Measurements from ENCODE around the gene TEX26.

Gene TEX26

GRCh38 chr13:30976025-30976424 lies 43.6 kb downstream of the TEX26 start:
- no peak for DNase-seq (ENCODE audit: low read depth)

DNA sequence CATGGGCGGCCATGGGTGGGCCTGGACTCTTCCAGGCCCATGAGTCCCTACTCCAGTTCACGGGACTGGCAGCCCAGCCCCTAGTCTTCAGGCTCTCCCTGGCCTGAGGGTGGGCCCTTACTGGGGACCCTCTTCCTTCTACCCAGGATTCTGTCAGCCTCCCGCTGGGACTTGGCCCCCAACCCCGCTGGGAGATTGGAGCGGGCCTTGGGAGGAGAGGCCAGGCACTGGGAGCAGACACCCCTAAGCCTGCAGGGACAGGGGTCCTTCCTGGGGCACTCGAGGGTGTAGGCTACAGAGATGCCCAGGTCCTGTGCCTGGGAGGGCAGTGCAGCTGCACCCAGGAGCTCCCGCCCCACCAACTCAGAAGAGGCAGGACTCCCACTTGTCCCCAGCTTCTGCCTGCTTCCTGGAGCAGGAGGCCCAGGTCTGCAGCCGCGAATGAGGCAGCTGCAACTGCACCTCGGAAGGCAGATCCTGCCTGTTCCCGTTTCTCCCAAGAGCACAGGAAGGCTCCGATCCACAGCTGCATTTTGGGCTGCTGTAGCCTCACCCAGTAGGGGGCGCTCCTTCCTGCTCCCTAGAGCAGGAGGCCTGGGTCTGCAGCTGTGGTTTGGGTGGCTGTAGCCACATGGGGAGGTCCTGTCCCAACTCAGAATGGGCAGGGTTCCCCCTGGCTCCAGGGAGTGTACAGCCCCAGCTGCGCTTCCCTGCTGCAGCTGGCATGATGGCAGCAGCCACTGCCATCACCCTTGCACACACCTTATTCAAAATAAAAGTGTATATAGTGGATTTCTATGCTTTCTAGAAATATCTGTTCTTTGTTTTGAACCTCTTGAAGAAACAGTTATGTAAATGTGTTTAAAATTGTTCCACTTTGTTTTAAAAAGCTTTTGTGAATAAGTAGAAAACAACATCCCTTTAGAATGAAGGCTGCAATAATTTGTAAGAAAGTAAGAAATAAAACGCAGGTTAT lies 46.8 kb downstream of the TEX26 start:
- peak; percentile 11 for DNase-seq (ENCODE audit: low read depth)

DNA sequence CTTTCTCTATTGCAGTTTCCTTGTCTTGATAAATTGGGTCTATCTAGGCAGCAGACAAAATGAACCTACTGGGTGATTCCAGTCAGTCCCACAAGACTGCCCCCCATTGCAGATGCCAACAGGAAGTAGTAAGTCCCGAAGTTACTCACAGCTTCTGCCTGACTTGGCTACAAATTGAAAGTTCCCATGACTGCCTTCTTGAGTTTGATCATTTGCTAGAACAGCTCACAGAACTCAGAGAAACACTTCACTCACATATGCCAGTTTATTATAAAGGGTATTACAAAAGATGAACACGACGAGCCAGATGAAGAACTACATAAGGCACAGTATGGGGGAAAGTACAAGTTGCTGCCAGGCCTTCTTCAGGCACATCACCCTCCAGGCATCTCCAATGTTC lies 50.0 kb downstream of the TEX26 start:
- DNase-seq (ENCODE audit: low read depth) = no peak

GRCh38 chr13:30982906-30983305 lies 50.5 kb downstream of the TEX26 start:
- DNase-seq (ENCODE audit: low read depth) = no peak

GRCh38 chr13:30983431-30983830 lies 51.0 kb downstream of the TEX26 start:
- DNase-seq (ENCODE audit: low read depth) = no peak

- no peak for DNase-seq (ENCODE audit: low read depth)
These were observed 52.2 kb downstream of the TEX26 start for GRCh38 chr13:30984620-30985019.

- no peak for DNase-seq (ENCODE audit: low read depth)
These were observed 53.3 kb downstream of the TEX26 start for GRCh38 chr13:30985637-30986205.

DNA sequence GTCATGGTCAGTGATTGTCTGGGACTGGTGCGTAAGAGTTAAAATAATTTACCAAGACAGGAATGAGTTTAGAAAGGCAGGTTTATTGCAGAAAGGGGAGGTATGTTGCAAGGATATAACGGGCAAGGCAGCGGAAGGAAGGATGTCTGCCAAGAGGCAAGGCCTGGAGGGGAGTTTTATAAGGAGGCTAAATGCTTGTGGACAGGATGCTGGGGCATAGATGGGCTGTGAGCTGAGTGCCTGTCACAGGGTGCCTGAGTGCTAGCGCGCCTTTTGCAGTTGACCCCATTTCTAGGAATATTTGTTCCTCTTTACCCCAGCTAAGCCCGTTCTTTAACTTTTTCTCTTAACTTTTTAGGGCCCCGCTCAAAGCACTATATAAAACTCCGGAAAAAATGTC lies 58.7 kb downstream of the TEX26 start:
- no peak for DNase-seq (ENCODE audit: low read depth)

DNA sequence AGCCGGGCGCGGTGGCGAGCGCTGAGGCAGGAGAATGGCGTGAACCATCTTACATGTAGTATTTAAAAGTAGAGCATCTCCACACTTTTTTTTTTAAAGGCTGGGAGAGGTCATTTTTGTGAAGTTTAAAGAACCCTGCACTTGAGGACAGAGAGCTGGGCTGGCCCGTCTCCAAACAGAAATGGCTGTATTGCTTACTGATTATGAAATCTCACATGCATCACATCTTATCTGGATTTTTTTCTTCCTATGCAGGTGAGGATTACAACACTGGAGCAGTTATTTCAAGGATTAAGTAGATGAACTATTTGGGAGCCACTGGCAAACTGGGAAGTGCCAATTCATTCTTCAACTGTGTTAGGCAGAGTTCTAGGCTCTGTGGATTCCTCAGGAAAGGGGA lies 59.5 kb downstream of the TEX26 start:
- DNase-seq (ENCODE audit: low read depth) = no peak

DNA sequence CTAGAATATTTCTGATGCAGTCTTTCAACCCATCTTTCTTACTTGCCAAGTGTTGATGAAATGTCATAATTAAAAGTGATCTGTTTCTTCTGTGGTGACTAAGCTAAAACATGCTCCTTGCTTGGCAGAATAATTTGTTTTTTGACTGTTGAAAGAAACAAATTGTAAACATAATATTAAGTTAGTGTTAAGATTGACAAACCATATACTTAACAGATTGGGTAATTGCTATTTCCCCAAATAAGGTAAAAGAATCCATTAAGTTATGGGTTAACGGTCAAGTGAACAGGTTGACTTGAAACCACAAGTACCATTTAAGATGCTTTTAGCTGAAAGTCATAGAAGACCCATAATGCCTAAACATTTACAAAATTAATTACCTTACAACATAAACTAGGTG lies 62.9 kb downstream of the TEX26 start:
- DNase-seq (ENCODE audit: low read depth) = no peak

DNA sequence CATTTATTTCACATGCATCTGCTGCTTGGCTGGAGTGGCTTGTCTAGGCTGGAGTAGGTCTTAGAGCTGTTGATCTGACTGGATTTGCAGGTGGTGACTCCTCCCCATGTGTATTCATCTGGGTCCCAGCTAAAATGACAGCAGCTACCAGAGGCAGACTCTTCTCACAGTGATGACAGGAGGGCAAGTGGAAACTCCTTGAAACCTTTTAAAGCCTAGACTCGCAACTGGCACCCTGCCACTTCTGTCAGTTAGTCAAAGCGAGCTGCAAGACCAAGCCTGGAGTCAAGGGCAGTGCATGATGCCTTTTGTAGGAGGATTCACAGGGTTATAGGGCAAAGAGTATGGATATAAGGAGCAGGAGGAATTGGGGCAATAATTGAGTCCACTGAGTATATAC lies 65.2 kb downstream of the TEX26 start:
- DNase-seq (ENCODE audit: low read depth) = no peak

DNA sequence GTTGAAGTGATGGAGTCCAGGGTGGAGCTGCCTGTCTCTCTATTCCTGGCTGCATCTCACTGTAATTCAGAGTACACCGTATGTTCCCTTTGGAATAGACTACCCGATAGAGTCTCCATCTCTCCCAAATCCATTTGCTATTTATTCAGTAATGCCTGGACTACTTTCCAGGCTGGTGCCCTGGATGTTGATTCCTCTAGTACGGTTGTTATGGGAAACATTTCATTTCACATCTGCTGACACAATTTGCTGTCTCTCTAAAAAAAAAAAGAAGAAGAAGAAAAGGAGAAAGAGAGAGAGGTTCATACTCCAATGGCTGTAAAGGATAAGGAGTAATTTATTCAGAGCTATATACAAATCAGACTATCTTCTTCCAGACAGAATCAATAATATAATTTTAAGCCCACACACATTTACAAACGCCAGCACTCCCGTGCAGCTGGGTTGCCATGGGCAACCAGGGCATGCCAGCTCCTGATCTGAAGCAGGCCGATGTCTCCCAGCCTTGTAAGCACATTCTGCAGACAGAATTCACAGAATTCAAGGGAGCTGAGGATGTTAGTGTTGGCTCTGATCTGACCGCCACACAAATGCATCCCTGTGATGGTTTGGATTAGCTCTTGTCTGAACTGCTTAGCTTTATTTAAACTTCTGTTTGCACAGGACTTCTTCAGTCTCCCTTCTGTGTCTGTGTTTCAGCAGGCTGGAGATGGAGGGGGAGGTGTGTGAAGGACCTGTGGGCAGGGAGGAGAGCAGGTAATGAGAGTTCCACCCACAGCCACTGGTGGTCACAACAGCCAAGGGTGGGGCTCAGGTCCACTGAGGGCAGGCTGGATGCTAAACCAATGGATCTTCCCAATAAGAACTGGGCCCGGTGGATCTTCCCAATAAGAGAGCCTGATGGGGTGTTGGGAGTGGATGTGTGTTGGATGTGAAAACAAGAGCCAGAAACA lies 66.0 kb downstream of the TEX26 start:
- DNase-seq (ENCODE audit: low read depth) = no peak

DNA sequence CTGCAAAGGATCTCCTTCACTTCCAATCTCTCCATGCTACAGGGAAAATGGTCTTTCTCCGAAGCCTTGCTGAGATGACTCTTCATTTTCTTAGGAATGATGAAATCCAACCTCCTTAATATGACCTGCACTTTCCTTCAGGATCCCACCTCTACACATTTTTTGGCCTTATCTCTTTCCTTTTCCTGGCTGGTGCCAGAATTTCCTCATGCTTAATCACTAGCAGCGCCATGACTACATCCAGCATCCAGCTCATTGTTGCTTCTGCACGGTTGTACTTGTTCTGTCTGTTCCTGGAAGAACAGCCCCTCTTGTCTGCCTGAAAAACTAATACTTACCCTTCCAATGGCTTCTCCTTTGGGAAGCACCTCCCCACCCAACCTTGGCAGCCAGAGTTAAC lies 68.4 kb downstream of the TEX26 start:
- no peak for DNase-seq (ENCODE audit: low read depth)

DNA sequence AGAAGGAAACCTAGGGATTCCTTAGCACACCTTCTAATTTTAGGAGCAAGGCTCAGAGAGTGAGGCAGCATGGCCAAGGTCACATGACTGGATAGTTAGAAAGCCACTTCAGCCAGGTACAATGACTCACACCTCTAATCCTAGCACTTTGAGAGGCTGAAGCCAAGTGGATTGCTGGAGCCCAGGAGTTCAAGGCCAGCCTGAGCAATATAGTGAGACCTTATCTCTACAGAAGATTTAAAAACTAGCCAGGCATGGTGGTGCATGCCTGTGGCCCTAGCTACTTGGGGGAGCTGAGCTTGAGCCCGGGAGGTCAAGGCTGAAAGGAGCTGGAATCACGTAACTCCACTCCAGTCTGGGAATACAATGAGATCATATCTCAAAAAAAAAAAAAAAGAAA lies 69.2 kb downstream of the TEX26 start:
- no peak for DNase-seq (ENCODE audit: low read depth)

- DNase-seq (ENCODE audit: low read depth) = no peak
These were observed 72.6 kb downstream of the TEX26 start for GRCh38 chr13:31005066-31005465.

DNA sequence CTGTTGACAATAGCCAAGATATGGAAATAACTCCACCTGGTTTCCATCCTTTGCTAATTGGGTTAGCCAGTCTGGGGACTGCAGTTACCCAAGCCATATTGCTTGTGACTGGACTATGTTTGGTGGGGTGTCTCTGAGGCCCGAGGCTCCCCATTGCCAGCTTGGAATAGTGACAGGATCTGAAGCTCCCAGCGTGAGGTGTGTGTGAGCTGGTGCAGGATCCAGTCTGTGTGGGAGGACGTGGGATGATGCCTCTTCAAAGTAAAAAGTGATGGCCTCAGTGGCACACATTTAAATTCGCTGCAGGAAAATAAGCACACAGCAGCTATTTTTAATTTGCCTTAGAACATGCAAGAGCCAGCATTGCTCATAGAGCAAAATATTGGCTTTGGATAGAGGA lies 75.0 kb downstream of the TEX26 start:
- no peak for DNase-seq (ENCODE audit: low read depth)

GRCh38 chr13:31008400-31009115 lies 76.1 kb downstream of the TEX26 start:
- DNase-seq (ENCODE audit: low read depth) = no peak

DNA sequence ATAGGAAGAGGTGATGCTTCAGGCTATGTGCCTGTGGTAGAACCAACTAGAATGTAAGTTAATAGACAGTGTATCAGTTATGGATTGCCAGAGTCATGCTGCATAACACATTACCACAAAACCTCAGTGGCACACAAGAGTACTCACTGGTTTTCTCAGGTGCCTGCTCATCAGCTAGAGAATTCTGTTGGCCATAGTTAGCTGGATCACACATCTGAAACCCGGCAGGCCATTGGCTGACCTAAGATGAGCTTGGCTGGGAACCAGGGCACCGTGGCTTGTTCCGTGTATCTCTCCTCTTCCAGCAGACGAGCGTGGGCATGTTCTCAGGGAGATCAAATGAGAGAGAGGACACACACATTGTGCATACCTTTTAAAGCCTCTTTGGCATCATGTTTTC lies 76.7 kb downstream of the TEX26 start:
- DNase-seq (ENCODE audit: low read depth) = no peak

DNA sequence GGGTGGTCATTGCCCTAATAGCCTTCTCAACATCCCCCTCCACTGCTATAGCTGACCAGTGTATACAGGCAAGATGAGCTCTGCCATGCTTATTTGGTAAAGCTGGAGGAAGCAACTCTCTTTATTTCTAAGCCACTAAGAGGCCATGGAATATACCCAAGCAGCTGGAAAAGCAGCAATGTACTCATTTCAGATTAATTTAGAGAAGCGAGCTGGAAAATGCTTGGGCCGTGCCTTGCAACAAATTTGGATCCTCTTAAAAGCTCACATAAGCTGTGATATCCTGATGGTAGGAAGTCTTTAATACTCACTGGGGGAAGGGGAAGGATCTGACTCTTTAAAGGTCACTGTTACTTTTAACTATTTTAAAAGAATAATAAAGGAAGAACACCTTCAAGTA lies 77.8 kb downstream of the TEX26 start:
- no peak for DNase-seq (ENCODE audit: low read depth)

GRCh38 chr13:31011193-31011860 lies 78.9 kb downstream of the TEX26 start:
- DNase-seq (ENCODE audit: low read depth) = no peak

All from activated T-cell treated with anti-CD3 and anti-CD28 coated beads for 24 hours (primary cell).